ENCODE results near the gene DONSON.

DNA sequence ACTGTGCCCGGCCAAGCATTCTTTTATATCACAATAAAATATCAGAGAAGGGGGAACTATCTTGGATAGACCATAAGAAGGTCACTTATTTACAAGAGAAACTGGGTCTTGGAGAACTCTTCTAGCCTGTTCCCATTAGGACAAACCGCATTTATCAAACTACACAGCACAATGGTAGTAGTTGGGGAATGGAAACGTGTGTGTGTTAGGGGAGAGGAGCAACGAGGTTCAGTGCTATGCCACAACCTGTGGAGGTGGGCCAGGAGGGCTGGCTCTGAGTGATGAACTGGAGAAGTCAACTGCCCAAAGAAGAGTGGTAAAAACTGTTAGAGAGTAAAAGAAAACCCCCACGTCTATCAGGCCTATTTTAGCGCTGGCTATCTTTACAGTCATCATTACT is 1.6 kb downstream of the DONSON start:
- TF ChIP-seq, protein P1, sequence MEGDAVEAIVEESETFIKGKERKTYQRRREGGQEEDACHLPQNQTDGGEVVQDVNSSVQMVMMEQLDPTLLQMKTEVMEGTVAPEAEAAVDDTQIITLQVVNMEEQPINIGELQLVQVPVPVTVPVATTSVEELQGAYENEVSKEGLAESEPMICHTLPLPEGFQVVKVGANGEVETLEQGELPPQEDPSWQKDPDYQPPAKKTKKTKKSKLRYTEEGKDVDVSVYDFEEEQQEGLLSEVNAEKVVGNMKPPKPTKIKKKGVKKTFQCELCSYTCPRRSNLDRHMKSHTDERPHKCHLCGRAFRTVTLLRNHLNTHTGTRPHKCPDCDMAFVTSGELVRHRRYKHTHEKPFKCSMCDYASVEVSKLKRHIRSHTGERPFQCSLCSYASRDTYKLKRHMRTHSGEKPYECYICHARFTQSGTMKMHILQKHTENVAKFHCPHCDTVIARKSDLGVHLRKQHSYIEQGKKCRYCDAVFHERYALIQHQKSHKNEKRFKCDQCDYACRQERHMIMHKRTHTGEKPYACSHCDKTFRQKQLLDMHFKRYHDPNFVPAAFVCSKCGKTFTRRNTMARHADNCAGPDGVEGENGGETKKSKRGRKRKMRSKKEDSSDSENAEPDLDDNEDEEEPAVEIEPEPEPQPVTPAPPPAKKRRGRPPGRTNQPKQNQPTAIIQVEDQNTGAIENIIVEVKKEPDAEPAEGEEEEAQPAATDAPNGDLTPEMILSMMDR (IDR thresholded peaks at IDR 0.05), result no peak
- TF ChIP-seq POLR2A (IDR thresholded peaks at IDR 0.05), result no peak

All from lower leg skin (tissue), 3 donors.